HG03520 (cell line): ENCODE results near the gene KIAA1217.

Experiments used
- ATAC-seq: cut with Tn5 transposase; IDR thresholded peaks from one replicate; pipeline ENCODE4 v1.9.1; 2021; ENCODE audit warnings: mild to moderate bottlenecking, moderate library complexity; ENCODE audit not compliant: unreplicated experiment

The KIAA1217 gene

DNA sequence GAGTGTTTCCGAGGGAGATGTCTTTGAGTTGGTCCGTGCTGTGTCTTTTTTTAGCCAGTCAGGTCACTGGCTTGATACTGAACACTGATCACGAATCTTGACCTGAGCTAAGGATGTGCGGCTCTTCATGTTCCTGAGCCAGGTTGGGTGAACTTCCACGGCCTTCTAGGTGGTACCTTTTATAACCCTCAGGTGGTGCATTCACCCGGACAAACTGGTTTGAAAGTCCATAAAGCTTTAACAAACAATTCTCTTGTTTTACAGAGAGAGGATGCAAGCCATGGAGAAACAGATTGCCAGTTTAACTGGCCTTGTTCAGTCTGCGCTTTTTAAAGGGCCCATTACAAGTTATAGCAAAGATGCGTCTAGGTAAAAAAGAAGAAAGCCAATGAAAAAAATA lies 285.3 kb downstream of the KIAA1217 start:
- ATAC-seq: no peak

DNA sequence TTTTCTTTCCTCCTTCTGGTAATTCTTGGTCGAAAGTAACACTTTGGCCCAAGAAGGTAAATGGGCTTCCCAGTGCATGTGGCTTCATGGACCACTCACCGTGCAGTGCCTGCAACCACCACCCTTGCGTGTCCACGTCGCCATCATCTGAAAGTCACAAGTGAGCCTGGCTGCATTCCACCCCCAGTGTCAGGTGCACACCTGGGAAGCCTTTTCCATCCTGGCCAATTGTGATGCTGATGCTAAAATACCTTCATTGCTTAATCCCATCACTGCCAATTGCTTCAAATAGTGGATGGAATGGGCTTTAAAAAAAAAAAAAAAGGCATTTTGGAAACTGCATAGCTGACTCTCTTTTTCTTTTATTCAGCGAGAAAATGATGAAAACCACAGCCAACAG lies 285.8 kb downstream of the KIAA1217 start:
- ATAC-seq: no peak

DNA sequence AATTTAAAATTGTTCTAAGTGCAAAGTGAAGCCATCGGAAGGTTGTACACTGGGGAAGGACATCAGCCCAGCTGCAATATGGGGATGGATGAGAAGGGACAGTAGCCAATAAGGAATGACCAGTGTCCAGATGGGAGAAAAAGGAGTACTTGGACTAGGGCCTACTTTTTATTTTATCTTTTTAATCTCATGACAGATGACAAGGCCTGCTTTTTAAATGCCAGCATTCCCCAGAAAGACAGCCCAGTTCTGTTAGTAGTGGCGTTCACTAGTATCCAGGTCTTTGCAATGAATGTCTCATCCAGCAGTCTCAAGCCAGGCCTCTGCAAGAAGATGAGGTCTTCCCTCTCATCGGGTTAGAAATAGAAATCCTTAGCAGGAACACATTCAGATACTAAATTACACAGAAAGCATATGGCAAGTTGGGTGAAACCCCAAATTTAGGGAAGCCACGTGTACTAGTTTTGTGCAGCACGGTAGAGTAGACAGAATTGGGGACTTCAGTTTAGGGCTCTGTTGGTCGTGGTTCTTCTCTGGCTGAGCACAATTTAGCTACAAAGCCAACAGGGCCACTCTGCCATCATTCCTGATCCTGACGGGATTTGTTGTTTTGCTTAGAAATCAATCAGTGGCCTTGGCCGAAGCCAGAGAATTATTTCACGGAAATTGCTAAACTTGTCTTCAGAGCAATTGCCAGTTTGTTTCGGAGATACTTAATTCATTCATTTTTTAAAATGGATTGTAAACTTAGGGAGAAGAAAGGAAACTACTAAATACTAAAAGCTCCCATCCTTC lies 286.9 kb downstream of the KIAA1217 start:
- no peak for ATAC-seq

DNA sequence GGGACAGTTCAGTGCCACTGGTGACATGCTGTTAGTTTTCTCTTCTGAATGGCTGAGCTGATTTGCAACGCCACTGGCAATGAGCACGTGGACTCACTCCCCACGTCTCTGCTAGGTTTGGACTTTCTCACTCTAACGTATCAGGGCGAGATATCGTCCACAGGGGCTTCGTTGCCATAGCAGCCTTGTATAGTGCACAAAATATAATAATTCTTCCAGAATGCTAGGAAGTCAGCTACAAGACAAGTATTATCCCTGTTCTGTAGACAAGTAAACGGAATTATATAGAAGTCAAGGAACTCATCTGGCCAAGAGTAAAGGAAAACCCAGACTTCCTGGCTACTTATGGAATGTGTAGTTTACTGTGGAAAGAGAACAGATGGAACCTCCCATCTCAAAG lies 288.0 kb downstream of the KIAA1217 start:
- ATAC-seq: no peak

DNA sequence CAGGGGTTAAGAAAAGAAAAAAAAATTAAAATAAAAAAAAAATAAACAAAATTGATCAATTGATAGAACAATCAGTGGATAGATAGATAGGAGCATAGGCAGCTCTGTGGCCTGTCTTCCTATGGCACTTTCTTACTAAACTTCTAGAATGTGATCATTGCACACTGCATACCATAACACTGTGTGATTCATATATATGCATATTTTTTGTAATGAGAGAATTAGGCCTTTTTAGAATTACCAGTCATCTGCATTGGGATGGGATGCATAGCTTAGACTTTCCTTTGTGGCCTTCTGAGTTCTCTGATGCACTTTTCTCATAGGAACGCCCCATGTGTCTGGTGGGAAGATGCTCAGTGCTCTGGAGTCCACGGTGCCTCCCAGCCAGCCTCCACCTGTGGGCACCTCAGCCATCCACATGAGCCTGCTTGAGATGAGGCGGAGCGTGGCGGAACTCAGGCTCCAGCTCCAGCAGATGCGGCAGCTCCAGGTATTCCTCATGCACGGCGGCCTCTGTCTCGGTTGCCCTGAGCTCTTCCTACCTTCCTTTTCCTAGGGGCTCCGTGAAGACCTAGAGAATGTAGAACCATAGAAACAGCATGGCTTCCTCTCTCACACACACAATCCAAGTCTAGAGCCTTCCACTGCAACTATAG lies 292.2 kb downstream of the KIAA1217 start:
- no peak for ATAC-seq

DNA sequence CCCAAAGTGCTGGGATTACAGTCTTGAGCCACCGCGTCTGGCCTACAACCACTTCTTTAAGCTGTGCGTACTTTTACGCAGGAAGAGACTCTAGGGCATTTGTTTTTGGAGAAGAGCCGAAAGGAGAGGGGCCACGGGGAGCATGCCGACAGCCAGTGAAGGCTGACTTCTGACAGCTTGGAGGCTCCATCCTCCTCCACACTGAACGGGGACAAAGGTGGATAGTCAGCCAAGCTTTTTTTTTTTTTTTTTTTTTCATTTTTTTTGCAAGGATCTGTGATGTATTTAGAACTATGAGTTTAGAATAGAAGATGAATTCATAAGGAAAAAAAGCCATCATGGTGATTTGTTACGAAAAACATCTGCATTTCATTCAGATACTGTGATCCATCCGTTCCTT lies 293.1 kb downstream of the KIAA1217 start:
- no peak for ATAC-seq

DNA sequence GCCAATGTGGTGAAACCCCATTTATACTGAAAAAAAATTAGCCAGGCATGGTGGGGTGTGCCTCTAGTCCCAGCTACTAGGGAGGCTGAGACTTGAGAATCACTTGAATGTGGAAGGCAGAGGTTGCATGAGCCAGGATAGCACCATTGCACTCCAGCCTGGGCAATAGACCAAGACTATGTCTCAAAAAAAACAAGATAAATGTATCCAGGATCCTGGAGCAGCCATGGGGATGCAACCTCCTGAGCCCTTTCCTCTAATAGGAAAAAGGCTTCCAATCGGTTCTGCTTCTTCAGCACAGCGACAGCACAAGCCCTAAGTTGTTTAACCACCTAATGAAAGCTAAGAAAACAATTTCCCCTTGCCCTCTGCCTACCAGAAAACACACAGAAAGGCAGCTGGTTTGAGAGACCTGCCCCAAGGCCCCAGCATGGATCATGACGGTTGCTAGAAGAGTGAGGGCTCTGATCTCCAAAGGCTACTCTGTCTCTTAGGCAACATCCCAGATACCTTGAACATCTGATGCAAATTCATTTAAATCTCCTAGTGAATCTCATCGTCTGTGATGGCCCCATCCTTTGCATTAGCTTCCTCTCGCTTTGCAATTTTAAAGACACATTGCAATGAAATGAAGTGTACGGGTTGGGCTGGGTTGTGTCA lies 294.0 kb downstream of the KIAA1217 start:
- no peak for ATAC-seq

DNA sequence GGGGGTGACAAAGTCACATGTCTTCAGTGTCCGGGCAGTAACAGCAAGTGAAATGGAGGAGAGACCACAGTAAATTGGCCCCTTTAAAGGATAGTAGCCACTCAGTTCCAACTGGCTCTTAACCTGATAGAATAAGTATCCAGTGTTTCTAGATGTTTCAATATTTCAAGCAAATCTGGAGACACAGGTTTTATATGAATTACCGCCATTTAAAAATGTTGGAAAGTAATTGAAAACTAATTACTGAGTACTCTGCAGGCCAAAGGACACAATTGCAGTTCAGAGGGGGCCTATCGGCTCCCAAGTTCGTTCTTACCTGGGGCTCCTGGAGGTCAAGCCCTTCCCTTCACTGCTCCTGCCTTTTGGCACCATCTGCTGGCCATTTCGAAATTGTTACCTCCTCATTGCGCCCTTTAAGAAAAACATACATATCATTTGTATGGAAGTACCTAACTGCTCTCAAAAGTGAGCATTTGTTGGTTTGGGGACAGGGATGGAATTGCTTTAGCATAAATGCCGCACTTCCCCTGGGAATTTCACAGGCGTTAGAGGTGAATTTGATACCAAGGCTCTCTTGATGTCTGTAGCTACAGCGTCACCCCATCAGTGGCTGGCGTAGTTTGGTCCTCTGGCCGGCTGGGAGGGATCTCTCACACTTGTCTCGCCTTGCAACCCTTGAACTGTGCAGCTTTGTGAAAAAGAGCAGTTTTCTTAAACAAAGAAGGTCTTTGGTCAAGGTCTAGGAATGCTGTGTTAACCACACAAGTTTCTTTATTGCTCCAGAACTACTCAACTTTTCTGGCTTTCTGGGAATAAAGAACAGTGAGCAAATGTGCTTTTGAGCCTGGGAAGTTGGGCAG lies 294.8 kb downstream of the KIAA1217 start:
- peak; percentile 68 for ATAC-seq

DNA sequence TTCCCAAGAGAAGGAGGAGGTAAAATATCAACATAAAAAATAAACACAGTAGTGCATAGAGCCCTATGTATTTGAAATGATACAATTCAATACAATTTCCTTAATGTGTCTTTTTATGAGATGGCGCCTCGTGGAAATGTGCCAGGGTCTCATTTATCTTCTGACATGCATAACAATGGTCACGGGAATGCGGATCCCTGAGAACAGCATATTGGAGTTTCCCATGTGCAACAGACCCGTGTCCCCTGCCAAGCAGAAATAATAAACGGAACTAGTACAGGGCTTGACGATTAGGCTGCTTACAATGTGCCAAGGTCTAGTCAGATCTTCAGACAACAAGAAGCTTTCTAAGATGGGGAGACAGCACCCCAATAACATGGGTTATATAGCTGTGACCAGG lies 296.8 kb downstream of the KIAA1217 start:
- ATAC-seq: no peak

DNA sequence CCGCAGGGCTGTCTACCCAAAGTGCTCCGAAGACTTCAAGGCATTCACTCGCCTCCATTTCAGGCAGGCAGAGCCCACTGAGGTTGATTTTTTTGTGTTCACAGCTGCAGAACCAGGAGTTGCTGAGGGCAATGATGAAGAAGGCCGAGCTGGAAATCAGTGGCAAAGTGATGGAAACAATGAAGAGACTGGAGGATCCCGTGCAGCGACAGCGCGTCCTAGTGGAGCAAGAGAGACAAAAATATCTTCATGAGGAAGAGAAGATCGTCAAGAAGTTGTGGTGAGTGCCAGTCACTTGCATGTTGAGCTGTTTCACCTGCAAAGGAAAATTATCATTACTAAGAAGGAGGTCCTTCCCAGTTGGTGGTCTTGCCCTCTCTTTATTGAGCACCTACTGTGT lies 304.2 kb downstream of the KIAA1217 start:
- ATAC-seq: no peak

DNA sequence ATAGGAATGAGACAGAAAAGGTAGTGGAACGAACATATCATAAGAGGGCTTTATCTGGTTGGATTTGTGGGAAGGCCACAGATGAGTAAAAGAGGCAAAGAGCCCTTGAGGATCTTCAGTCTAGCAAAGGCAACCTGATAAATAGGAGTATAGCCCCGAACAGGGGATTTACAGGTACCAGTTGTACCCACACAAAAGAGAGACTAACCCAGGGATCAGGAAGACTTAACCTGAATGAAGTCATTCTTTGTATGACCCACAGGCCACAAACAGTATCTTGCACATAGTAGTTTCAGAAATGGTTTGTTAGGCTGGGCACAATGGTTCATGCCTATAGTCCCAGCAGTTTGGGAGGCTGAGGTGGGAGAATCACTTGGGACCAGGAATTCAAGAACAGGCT lies 306.5 kb downstream of the KIAA1217 start:
- no peak for ATAC-seq

DNA sequence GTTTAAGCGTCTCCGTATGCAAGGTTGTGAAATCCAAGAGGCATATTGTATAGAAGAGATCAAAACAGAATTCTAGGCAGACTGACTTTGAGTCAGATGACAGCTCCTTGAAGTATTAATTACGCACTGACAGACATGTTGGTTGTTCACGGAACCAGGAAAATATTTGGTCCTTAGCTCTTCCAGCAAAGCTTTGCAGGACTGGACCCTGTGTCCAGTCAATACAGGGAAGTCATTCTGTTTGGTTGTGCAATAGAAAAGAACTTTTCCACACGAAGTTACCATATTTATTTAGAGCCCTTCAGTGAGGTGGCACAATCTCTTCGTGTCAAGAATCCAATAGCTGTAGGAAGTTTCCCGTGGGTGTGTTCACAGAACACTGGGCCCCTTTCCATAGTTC lies 309.5 kb downstream of the KIAA1217 start:
- no peak for ATAC-seq

DNA sequence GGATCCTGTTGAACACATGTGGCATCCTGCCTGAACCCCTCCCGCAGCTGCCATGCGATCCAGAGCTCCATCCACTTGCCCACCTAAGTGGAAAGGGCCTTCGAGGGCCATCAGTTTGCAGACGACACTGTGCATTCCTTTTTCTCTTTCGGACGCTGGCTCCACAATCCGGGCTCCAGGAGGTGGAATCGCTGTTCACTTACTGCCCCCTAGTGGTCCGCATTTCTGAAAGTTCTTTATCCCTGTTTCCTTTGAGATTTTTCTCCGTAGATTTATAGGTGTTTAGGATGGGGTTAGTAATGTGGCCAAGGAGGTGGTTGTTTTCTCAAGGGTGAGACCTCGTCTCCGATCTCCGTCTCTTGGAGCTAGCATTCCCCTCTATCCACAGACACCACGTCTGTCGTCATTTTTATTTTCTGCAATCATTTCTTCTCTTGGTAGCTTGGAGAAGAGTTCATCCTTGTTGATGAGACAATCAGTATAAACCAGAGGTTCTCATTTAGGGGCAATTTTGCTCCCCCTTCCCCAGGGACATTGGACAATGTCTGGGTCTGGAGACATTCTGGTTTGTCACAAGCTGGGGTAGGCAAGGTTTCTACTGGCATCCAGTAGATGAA lies 310.2 kb downstream of the KIAA1217 start:
- no peak for ATAC-seq

DNA sequence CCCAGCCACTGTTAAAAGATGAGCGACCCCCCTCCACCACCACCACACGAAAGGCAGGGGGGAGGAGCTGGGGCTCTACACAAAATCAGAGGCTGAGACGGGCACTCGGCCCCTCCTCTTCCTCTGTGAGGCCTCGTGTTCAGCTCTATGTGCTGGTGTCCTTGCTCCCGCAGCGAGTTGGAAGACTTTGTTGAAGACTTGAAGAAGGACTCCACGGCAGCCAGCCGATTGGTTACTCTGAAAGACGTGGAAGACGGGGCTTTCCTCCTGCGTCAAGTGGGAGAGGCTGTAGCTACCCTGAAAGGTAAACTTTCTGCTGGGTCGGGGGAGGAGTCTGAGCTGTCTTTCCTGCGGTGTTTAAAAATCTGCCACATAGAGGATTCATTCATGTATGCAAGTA lies 311.0 kb downstream of the KIAA1217 start:
- no peak for ATAC-seq

DNA sequence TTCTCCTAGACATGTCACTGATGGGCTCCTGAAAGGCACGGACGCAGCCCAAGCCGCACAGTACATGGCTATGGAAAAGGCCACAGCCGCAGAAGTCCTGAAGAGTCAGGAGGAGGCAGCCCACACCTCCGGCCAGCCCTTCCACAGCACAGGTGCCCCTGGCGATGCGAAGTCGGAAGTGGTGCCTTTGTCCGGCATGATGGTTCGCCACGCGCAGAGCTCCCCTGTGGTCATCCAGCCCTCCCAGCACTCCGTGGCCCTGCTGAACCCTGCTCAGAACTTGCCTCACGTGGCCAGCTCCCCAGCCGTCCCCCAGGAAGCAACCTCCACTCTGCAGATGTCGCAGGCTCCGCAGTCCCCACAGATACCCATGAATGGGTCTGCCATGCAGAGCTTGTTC lies 315.4 kb downstream of the KIAA1217 start:
- no peak for ATAC-seq

DNA sequence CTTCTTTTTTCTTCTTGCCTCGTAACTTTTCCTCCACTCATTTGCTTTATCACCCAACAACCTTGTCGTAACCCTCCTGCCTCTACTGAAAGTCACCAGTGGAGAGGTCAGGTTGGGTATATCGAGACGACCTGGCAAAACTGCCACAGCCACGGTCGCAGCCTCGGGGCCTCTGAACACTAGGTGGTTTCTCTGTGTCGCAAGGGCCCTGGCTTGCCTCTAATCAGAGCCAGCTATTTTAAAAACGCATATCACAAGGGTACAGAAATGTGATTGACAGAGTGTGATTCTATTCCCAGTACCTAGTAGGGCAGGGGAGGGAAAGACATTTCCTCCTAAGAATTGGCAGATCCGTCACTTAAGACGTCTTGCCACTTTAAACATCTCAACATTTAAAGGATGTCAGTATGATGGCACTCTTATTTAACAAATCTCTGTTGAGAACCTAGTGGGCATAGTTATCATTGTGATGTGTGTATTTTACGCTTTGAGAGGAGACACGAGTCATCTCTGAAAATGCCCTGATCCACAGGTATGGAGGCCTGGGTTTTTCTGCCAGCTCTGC lies 317.2 kb downstream of the KIAA1217 start:
- ATAC-seq: no peak

DNA sequence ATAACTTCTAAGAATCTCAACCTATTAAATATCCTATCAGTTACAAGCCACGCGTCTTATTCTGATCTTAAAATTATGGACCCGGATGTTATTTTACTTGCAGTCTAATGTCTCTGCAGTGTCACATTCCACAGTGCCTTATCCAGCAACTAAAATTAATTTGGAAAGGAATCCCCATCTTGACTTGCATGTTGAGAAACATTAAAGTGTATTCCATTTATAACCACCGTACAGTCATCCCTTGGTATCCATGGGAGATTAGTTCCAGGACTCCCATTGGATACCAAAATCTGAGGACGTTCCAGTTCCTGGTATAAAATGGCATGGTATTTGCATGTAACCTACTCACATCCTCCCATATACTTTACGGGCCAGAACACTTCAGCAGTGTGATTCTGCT lies 320.0 kb downstream of the KIAA1217 start:
- no peak for ATAC-seq

DNA sequence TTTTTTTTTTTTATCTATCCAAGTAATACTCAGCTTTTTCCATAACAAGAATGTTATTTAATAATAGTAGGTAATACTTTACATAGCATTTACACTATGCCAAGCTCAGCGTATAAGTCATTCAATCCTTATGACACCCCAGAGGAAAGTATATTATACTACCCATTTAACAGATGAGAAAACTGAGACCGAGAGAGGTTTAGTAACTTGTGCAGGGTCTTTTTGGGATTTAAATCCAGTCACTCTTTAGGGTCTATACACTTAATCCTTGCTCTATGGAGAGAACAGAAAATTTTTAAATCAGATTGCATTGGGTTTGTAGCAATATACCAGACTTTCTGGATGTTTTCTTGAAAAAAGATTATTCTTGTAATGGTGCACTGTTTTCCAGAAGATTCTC lies 322.5 kb downstream of the KIAA1217 start:
- ATAC-seq: no peak

DNA sequence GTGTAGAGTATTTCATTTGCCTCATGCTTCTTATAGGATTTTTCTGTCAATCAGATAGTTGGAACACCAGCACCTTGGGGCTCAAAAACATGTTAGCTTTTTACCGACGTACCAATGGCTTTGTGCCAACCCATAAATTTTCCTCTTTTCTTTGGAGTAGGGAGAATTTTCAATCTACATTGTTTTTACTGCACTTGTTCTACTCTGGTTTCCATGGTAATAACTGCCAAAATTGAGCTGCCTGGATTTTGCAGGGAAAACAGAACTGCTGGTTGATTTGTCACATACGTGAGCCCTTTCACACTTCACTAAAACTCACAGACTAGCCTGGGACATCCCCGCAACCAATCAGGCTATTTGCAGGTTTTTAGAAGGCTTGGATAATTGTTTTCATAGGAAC lies 325.0 kb downstream of the KIAA1217 start:
- ATAC-seq: no peak

DNA sequence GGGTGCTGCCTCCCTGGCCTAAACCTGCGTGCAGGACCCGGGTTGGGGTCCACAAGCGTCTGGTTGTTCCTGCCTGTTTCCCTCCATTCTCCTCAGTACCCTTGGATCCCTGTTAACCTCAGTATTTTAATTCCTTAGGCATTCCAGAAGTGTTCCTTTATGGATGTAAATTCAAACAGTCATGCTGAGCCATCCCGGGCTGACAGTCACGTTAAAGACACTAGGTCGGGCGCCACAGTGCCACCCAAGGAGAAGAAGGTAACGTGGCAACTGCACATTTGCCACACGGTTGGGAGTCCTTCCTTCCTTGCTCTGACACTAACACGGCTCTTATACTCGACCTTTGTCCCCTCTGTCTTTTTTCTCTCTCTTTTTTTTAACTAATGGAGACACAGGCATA lies 327.7 kb downstream of the KIAA1217 start:
- no peak for ATAC-seq
